ENCODE results near the gene DEFB113.

GRCh38 chr6:49918787-49919186 lies 50.6 kb downstream of the DEFB113 start:
- TF ChIP-seq CTCF (IDR thresholded peaks at IDR 0.05) (no peak), POLR2A (IDR thresholded peaks at IDR 0.05; ENCODE audit: low read length) (no peak), MAFK (IDR thresholded peaks at IDR 0.05; ENCODE audit: partially characterized antibody) (no peak), POLR2AphosphoS2 (conservative IDR thresholded peaks at IDR 0.05; ENCODE audit: low read length) (no peak), CEBPB (IDR thresholded peaks at IDR 0.05) (no peak), PHF8 (IDR thresholded peaks at IDR 0.05; ENCODE audit: borderline replicate concordance, low read depth) (no peak), SREBF2 (IDR thresholded peaks at IDR 0.05) (no peak), ELK1 (IDR thresholded peaks at IDR 0.05; ENCODE audit: low read depth, low read length) (no peak)
